GM19467 (cell line): ENCODE measurements around the gene MED13.
"Not testable (repeated sequence)": the region's sequence is repeated elsewhere in the genome, so short reads cannot be mapped to it uniquely, and the experiment has no call there.

Source experiments
- ATAC-seq: cut with Tn5 transposase; IDR thresholded peaks from one replicate; pipeline ENCODE4 v1.9.1; 2021; ENCODE audit warnings: mild to moderate bottlenecking, moderate library complexity; ENCODE audit not compliant: unreplicated experiment

Gene MED13

DNA sequence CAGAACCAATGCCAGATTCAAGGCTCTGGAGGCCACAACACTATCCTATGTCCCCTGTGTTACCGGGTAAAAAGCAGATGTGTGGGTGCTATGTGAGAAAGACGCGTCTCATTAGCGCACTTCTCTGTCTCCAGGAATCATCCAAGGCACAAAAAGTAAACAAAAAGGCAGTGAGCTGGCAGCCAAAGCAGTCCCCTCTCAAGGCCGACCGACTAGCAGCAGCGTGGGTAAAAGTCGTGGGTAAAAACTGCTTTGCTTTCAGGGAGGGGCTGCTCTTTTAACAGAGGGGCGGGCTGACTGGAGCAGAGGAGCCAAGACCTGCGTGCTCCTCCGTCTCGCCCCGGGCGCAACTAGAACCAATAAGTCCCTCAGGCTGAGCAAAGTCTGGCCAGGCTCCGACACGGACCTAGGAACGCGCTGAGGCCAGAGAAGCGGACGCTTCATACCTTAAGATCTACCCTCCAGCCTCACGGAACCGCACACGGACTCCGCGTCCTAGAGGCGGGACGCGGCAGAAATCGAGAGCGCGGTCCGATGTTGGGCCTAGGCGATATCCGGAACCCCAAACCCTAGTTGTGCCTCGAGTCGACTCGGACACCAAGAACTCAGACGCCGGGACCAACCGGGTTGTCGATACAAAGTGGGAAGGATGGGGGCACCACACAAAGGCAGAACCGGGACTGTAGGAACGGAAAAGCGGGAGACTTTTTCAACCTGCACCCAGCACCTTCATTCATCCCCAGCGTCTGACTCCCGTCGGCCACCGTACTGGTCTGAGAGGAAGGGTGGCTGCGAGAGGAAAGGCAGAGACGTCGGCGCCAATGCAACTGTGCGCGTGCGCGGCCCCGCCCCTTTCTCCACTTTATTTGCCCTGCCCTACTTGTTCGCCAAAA lies 137.6 kb downstream of the MED13 start, which contains the start of gene INTS2:
Gene INTS2, minus strand, starts transcription at position 775 of the 893 bp plus-strand sequence. CDS start 1,338 bp downstream, outside the sequence.
- peak; percentile 79 for ATAC-seq

DNA sequence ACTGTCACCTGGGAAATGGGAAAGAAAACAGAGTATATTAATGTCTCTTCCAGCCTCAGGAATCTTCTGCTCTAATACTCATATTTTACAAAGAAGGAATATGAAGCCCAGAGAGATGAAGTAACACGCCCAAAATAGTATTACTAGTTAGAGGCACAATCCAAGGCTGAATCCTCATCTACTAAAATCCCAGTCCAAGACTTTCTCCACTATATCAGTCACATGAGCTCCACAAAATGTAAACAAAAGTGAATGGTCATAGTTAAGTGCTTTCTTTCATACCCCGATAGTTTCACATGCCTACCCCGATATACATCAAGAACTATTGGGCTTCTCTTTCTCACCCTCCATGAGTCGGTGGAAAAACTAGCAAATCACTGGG lies 138.3 kb downstream of the MED13 start:
- ATAC-seq: no peak

DNA sequence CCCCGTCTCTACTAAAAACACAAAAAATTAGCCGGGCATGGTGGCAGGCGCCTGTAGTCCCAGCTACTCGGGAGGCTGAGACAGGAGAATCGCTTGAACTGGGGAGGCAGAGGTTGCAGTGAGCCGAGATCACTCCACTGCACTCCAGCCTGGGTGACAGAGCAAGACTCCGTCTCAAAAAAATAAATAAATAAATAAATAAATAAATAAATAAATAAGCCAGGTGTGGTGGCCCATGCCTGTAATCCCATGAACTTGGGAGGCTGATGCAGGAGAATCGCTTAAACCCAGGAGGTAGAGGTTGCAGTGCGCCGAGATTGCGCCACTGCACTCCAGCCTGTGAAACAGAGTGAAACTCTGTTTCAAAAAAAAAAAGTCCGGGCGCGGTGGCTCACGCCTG lies 149.9 kb downstream of the MED13 start:
- ATAC-seq: not testable (repeated sequence)

DNA sequence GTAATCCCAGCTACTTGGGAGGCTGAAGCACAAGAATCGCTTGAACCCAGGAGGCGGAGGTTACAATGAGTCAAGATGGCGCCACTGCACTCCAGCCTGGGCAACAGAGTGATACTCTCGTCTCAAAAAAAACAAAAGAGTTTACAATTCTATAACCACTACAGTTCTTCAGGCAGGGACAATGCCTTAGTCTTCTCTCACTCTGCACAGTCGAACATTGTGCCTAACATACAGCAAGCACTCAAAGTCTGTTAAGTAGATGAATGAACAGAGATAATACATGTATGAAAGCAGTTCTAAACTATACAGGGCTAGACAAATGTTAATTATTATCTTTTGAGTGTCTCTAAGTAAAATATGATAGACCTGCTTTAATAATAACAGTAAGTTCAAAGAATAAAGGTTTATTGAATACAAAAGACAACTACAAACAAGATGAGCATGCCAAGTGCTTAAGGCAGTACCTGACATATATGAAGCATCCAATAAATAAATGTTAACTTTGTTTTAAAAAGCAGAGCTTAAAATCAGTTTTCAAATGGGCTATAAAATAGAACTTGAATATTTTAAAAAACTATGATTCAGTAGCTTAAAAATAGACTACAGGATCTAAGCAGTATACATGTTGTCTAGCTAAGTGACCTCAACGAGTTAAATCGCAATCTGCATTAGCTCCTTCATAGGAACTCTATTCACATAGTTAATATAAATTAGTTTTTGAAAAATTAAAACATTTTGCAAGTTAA lies 156.6 kb downstream of the MED13 start:
- ATAC-seq: no peak

DNA sequence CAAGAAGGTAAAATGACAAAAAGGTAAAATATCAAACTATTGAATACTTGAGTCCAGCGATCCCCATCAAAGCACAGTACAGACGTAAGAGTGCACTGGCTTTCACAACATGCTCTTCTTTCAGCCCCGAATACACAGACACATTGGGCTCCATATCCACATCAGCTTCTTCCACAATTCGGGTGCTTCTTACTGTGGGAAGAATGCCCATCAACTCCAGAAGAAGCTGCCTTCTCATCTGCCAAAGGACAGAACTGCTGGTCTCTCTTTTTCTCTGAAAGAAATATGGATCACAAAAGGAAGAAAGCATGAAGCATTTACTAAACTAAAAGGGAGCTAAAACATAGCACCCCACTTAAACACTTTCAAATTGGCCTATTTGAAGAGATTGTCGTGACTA lies 157.7 kb downstream of the MED13 start:
- ATAC-seq: no peak

DNA sequence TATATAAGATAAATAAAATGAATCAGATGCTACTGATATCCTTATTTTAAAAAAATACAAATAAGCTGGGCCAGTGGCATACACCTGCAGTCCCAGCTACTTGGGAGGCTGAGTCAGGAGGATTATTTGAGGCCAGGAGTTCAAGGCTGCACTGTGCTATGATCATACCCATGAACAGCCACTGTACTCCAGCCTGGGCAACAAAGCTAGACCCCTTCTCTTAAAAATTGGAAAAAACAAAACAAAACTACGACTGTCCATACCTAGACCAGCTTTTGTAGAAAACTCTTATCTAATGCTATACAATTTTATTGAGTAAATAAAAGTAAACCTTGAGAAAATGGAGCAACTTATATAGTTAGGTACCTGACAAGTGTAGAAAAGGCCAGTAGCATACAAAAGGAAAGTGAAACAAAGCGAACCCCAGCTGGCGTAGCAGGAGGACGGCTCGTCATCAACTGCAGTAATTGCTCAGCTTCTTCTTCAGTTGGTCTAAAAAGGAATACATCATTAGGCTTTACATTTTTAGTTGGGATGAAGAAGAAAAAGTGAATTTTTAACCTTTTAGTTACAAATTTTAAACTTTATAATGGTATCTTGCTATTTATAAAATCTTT lies 160.9 kb downstream of the MED13 start:
- no peak for ATAC-seq

DNA sequence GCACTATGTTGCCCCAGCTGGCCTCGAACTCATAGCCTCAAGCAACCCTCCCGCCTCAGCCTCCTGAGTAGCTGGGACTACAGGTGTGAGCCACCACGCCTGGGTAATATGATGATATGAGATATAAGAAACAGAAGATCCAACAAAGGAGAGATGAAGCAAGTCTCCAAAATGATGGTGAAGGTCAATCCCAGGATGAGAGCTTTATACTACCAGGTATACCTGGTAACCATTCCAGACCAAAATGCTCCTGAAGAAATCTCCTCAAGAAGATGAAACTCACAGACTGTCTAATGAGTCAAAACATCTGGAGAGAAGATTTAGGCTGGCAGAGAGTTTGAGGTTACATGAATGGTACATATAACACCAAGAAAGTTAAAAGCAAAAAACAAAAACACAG lies 161.8 kb downstream of the MED13 start:
- no peak for ATAC-seq

DNA sequence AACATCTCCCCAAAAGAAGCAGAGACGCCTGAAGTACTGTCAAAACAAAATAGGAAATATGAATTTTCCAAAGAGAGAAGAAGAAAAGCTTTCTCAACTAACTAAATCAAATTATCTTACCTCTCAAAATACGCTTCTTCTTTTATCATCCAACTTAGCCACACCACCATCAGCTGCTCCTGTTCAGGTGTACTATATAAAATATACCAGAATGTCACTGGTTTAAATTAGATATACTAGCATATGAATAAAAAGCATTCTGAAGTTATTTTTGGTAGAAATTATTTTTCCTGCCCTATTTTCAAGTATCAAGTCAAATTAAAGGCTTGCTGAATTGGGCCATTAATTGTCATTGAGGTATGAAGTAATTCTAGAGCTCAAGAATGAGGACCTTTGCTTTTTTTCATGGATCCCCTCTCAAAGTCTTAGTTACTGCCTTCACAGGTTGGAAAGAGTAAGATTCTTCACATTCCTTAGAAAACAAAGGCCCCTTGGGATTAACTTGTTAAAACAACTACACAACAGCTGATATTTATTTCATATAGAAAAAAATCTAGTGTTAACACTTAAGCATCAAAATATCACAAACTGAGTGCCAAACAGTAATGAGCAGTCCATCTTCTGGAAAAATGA lies 167.4 kb downstream of the MED13 start:
- ATAC-seq: no peak

DNA sequence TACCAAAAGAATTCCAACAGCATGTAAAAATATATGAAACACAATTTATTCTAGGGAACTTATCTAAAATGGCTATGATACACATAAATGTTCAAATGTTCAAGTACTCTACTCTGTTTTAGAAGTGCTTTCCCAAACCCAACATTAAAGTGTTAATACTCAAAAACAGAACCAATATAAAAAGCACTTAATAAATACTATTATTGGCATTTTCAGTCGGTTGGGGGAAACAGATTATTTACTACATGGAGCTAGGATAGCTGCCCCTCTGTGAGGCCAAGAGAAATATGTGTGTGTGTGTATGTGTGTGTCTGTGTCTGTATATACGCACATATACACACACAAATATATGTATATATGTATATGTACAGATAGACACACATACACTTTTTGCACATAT lies 169.7 kb downstream of the MED13 start:
- no peak for ATAC-seq

DNA sequence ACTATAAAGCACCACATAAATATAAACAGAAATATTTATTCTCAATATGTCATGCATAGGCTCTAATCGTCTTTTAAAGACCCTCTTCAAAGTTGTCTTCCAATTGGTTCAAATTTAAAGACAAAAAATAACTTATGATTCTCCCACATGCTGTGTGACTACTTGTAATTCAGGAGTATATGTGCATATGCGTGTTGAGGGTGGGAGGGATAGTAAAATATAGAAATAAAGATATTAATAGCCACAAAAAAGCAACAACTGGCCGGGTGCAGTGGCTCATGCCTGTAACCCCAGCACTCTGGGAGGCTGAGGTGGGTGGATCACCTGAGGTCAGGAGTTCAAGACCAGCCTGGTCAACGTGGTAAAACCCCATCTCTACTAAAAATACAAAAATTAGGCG lies 170.8 kb downstream of the MED13 start:
- not testable (repeated sequence) for ATAC-seq
